ENCODE measurements around the gene ACADM.

The ACADM gene

GRCh38 chr1:75722966-75723365 lies 1.5 kb upstream of the ACADM start:
- DNase-seq (ENCODE audit: low spot score), result no peak
- in situ Hi-C loops (cut with MboI; ENCODE audit: low sequenced_read_pairs, unreplicated experiment), result no loop called here
- TF ChIP-seq, protein P1, sequence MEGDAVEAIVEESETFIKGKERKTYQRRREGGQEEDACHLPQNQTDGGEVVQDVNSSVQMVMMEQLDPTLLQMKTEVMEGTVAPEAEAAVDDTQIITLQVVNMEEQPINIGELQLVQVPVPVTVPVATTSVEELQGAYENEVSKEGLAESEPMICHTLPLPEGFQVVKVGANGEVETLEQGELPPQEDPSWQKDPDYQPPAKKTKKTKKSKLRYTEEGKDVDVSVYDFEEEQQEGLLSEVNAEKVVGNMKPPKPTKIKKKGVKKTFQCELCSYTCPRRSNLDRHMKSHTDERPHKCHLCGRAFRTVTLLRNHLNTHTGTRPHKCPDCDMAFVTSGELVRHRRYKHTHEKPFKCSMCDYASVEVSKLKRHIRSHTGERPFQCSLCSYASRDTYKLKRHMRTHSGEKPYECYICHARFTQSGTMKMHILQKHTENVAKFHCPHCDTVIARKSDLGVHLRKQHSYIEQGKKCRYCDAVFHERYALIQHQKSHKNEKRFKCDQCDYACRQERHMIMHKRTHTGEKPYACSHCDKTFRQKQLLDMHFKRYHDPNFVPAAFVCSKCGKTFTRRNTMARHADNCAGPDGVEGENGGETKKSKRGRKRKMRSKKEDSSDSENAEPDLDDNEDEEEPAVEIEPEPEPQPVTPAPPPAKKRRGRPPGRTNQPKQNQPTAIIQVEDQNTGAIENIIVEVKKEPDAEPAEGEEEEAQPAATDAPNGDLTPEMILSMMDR (IDR thresholded peaks at IDR 0.05; ENCODE audit: borderline replicate concordance, control extremely low read depth, extremely low read depth, insufficient read depth, missing control alignments), result no peak

DNA sequence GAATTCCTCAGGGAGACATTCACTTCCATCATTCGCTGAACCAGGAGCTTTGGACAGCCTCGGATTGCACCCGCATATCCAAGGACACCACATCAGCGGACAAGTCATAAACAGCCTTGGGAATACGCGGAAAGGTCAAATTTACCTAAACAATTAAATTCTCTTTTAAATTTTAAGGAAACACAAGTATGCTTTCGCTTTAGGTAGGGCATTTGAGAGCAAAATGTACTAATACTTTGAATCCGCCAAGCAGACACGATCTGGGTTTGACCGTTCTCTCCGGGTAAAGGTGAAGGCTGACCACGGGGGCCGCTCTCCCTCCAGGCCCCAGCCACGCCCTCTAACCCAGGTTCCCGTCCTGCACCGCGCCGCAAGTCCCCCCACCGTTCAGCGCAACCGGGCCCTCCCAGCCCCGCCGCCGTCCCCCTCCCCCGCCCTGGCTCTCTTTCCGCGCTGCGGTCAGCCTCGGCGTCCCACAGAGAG lies 479 bp upstream of the ACADM start:
- in situ Hi-C loops (cut with MboI; ENCODE audit: low sequenced_read_pairs, unreplicated experiment), result no loop called here
- DNase-seq (ENCODE audit: low spot score), result peak; percentile 85
- TF ChIP-seq, protein P1 (IDR thresholded peaks at IDR 0.05; ENCODE audit: borderline replicate concordance, control extremely low read depth, extremely low read depth, insufficient read depth, missing control alignments), result no peak

DNA sequence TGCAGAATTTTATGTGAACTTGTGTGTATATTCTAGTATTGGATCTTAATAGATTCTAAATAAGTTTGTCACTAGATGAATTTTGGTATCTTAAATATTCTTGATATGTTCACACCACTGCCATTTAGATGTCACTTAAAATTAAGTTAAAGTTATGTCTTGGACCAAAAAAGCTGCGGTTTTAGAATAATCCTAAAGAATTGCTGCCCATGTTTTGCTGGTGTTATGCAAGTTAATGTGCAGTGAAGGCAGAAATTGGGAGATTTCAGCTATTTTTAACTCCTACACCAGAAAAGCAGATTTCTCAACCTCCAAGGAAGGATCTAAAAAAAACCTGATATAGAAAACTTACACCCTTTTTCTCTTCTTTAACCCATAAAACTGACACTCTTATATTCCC lies 757 bp downstream of the ACADM start:
- TF ChIP-seq, protein P1 (IDR thresholded peaks at IDR 0.05; ENCODE audit: borderline replicate concordance, control extremely low read depth, extremely low read depth, insufficient read depth, missing control alignments), result no peak
- DNase-seq (ENCODE audit: low spot score), result no peak
- in situ Hi-C loops (cut with MboI; ENCODE audit: low sequenced_read_pairs, unreplicated experiment), result no loop called here

DNA sequence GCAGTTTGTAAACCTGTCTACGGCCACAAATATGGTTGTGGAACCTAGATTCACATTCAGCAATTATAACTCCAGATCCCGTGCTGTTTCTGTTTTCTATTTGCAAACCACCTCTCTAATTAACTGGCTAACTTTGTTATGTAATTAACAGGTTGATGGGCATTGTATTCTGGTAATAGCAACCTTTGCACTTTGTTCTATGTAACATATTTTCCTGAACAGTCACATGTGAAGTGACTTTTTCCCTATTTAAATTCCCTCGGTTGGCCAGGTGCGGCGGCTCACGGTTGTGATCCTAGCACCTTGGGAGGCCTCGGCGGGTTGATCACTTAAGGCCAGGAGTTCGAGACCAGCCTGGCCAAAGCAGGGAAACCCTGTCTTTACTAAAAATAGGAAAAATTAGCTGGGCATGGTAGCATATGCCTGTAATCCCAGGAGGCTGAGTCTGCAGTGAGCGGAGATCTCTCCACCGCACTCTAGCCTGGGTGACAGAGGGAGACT lies 1.4 kb downstream of the ACADM start:
- in situ Hi-C loops (cut with MboI; ENCODE audit: low sequenced_read_pairs, unreplicated experiment), result no loop called here
- DNase-seq (ENCODE audit: low spot score), result no peak
- TF ChIP-seq, protein P1 (IDR thresholded peaks at IDR 0.05; ENCODE audit: borderline replicate concordance, control extremely low read depth, extremely low read depth, insufficient read depth, missing control alignments), result no peak

GRCh38 chr1:75727571-75727970 lies 3.1 kb downstream of the ACADM start:
- in situ Hi-C loops (cut with MboI; ENCODE audit: low sequenced_read_pairs, unreplicated experiment), result no loop called here
- TF ChIP-seq, protein P1 (IDR thresholded peaks at IDR 0.05; ENCODE audit: borderline replicate concordance, control extremely low read depth, extremely low read depth, insufficient read depth, missing control alignments), result no peak
- no peak for DNase-seq (ENCODE audit: low spot score)

DNA sequence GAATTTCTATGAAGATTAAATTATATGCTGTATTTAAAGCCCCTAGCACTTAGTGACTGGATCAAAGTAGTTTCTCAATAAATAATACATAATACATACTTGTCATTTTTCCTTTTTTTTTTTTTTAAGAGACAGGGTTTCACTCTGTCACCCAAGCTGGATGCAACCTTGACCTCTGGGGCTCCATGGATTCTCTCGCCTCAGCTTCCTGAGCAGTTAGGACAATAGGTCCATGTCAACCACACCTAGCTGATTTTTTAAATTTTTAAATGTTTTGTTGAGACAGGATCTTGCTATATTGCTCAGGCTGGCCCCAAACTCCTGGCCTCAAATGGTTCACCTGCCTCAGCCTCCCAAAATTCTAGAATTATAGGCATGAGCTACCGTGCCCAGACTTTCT lies 5.9 kb downstream of the ACADM start:
- DNase-seq (ENCODE audit: low spot score), result no peak
- TF ChIP-seq, protein P1 (IDR thresholded peaks at IDR 0.05; ENCODE audit: borderline replicate concordance, control extremely low read depth, extremely low read depth, insufficient read depth, missing control alignments), result no peak
- in situ Hi-C loops (cut with MboI; ENCODE audit: low sequenced_read_pairs, unreplicated experiment), result no loop called here

Data from GM13976 (cell line).